ELR (cell line): Measurements from ENCODE around the gene LMOD1.
"Not testable (repeated sequence)": the region's sequence is repeated elsewhere in the genome, so short reads cannot be mapped to it uniquely, and the experiment has no call there.

Experiments
- DNase-seq: peaks from one replicate; pipeline ENCODE4 v3.0.0-alpha.2; 2015; ENCODE audit warnings: low read depth

LMOD1 gene

DNA sequence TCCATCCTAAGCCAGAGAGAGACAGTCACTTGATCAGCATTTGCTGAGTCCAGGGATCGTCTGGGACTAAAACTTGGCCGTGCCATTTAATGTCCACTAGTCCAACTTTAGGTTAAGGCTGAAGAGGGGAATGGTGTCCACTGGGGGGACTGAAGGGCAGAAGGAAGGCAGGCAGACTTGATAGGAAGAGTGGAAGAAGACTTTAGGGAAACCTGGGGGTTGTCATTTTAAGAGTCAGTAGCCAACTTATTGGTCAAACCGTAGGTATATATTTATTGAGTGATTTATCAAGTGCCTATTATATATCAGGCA, 1.3 kb upstream of the LMOD1 start:
- peak; percentile 43 for DNase-seq

DNA sequence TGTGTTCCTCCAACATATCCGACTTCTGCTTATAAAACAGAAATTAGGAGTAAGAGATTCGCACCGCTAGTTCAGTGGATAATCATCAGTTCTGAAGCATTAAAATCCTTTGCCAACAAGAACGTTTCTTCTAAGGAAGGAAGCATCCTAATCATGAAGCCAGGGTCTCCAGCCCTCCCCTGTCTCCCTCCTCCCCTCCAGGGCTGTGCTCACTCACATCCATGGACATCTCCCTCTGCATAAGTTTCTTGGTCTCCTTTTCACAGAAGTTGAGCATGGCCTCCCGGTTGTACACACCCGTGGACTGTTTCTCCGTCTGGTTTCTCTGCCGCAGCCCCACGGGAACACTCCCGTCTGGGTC, 505 bp downstream of the LMOD1 start:
- DNase-seq = no peak

DNA sequence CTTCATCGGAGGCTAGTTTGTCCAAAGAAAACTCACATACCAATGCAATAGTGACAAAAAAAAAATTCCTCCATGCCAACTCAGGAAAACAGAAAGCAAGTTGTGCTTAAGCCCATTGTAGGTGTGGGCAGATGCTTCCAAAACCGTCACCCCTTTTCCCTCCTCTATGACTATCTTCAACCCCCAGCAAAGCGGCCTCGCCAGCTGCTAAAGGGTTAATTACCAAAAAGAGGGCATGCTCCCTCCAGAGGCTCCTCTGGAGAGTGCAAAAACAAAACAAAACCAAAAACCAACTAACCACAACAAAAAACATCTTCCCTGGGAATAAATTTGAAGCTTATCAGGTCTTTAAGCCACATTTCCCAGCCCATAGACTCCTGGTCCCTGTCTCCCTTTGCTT, 1.2 kb downstream of the LMOD1 start:
- DNase-seq = peak; percentile 23

DNA sequence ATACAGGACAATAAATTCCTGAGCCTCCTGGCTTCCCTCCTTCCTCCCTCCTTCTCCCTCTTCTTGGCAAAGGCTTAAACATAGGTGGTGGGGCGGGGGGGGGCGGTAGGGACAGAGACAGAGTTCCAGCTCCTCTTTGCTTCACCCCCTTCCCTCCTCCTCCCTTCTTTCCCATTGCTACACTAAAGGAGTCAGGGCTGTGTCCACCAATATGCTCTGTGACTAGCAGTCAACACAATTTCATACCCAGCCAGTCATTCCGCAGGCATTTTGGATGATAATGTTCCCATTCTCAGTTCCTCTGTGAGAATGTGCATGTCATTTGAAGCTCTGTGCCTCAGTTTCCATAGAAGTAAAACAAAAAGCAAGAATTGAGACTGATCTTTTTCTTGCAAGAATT, 1.7 kb downstream of the LMOD1 start:
- DNase-seq = no peak

DNA sequence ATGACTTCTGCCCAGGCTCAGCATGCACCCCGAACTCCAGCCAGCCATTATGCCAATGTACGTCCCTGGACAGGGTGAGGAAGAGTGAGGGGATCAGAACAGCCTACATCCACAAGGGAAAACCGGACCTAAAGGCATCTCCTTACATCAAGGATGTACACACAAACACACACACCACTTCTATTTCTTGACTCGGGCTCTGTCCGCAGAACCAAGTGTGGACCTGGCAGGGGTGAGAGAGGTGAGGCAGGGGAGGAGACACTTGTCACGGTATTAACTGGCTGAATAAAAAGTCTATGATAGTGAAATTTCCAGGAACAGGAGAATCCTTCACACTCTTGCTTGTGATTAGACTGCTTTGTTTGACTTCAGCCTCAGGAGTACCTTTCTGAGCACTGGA, 2.3 kb downstream of the LMOD1 start:
- DNase-seq = no peak

DNA sequence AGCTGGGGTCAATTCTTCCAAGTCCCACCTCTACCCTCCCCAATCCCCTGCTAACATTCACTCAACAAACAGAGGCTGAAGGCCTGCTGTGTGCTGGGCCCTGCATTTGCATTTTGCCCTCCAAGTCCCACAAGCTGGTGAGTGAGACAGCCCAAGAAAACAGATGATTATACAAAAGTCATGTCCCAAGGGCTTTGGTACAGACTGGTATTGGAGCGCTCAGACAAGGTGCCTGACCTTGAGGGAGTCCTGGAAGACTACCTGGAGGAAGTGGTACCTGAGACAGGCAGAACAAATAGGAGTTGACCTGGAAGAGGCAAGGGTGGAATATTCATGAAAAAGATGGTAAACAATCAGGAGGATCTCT, 4.2 kb downstream of the LMOD1 start:
- no peak for DNase-seq

DNA sequence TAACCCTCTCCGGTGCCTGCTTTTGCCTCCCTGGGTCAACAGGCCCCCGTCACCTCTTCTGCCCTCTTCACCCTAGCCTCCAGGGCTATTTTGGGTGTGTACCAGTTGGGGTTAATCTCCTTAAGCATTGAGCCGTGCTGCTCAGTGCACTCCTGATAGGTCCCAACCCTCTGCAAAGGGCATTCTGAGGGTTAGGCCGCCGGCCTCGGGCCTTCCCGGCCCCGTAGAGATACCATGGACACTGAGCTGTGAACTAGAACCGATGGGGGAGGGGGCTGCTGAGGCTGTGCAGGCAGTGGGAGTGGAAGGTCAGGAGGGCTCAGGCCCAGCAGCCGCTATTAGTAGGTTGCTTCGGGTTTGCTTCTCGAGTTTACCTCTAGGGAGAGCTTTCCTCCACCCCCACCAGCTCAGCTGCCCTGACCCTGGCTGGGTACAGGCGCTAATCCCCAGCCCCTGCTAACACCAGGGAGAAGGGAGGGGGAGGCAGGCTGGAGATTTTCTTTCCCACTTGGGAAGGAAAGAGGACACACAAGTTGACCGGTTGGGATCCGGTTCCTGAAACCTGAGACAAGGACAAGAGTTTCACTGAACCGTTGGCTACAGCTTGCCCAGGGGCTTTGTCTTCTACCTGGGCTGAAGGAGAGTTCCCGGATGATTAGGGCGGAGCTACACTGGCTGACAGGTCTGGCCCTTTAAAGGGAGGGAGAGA, 4.8 kb downstream of the LMOD1 start:
- no peak for DNase-seq

DNA sequence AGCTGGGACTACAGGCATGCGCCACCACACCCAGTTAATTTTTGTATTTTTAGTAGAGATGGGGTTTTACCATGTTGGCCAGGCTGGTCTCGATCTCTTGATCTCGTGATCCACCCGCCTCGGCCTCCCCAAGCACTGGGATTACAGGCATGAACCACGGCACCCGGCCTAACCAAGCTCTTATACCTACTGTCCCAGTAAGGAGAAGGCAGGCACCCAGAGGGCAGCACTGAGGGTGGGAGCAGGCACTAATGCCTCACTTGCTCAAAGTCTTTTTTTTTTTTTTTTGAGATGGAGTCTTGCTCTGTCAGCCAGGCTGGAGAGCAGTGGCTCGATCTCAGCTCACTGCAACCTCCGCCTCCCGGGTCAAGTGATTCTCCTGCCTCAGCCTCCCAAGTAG, 6.0 kb downstream of the LMOD1 start:
- not testable (repeated sequence) for DNase-seq

DNA sequence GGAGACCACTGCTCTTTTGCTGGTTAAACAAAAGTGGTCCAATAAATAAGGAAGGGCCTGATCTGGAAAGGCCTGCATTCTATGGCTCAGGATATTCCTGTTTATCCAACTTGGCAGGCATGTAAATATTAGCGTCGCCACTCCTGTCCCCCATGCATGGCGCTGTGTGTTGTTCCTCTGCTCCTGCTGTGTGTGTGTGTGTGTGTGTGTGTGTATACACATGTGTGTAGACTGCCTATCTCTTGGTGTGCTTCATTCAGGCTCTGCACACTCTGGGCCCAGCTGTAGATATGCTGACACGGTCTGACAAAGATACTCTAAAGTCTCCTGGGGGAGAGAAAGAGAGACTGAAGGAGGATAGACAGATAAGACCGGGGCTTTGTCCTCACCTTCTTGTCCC, 6.8 kb downstream of the LMOD1 start:
- DNase-seq = no peak

DNA sequence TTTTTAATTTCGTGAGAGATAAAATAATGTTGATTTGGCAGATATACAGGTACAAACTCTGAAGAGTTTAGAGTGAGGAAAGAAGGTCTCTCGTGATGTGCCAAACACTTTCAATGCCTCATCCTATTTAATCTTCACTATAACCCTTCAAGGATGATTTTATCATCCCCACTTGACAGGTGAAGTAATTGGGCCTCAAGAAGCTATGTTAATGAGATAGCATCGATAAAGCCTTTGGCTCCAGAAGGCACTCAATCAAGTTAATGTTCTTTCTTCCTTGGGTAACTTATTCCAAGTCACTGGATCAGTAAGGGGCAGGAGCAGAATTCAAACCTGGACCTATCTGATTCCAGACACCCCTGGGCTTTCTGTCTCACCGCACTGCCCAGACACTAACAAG, 7.2 kb downstream of the LMOD1 start:
- no peak for DNase-seq

DNA sequence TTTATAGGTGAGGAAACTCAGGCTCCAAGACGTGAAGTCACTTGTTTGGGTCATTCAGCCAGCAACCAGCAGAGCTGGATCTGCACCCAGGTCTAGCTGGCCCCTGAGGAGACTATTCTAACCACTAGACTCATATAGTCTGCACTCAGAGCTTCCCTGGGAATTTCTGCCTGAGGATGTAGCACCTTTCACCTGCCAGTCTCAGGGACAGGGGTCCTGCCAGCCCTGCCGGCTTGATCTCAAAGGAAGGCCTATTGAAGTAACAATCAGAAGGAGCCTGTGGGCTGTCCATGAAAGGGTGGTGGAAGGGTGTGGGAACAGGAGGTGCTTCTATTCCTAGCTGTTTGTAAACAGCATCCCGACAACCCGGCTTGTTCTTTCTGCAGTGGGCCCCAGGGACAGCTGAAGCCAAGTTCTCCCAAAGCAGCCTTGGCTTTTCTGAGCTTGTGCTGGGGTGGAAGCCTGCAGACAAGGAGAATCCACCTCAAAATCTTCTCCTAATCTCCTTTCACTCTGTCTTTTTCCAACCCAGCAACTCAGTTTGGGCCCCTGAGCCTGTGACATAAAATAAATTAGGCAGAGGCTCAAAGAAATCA, 7.8 kb downstream of the LMOD1 start:
- DNase-seq = no peak

DNA sequence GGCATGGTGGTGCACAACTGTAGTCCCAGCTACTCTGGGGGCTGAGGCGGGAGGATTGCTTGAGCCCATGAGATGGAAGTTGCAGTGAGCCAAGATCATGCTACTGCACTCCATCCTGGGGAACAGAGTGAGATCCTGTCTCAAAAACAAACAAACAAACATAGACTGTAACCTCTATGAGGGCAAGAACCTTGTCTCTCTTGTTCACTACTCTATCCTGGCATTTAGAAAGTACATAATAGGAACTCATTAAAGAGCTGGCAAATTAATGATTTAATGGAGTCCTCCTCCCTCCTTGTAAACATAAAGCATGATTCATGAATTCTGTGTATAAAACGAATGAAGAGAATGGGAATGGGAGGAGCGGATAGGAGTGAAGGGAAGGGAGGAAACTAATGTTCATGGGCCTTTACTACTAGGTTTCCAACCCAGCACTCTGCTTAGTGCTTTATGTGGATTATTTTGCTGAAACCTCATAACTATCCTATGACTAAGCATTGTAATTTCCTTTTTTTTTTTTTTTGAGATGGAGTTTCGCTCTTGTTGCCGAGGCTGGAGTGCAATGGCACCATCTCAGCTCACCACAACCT, 8.6 kb downstream of the LMOD1 start:
- DNase-seq = peak; percentile 88

DNA sequence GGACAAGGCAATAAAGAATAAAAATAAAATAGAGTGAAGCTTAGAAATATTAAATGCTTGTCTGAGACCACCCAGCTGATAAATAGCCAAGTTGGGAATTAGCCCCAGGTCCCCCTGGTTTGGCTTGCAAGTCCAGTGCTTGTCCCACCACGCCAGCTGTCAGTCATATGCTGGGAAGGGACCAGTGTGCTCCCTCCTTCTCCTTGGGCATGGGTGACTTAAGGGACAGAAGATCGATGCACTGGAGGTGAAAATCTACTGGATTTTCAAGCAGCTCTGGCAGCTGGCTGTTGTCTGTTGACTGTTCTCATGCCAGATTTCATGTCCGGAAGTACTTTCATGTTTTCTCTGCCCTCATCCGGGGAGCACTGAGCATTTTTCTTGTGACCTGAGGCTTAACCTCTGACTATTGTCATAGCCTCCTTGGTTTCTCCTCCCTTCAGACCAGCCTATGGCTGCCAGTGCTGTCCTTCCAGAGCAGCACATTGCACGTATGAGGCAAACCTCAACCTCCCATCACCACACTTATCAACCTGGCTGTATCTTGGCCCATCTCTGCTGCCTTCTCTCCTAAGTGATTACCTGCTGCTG, 12.4 kb downstream of the LMOD1 start:
- peak; percentile 49 for DNase-seq

DNA sequence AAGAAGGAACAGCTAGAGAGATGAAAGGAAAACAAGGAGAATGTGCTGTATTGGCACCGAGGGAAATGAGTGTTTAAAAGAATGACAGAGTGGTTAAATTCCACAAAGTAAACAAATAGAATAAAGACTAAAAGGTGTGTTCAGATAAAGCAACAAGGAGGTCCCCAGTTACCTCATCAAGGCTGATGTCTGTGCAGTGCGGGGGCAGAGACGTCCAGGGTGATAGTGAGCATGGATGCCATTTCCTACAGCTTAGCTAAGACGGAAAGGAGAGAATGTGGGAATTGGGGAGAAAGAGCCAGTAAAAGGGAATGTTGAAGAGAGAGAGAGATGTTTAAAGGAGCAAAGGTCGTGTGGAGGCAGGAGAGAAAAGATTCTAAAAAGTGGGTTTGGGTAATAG, 15.5 kb downstream of the LMOD1 start:
- DNase-seq = no peak

DNA sequence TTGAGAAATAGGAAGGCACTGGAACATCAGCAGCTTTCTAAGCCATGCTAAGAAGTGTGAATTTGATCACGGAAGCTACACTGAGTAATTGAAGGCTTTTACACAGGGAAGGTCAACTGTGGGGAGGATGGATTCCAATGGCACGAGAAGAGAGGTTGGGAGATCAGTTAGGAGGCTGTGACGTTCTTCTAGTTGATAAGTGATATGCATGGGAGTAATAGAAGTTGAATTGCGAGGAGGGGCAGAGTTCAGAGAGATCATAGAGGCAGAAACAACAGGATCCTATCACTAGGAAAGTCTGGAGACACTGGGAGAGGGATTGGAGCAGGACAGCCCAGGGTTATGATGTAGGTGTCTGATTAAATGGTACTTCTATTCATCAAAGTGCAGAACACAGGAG, 16.2 kb downstream of the LMOD1 start:
- no peak for DNase-seq

DNA sequence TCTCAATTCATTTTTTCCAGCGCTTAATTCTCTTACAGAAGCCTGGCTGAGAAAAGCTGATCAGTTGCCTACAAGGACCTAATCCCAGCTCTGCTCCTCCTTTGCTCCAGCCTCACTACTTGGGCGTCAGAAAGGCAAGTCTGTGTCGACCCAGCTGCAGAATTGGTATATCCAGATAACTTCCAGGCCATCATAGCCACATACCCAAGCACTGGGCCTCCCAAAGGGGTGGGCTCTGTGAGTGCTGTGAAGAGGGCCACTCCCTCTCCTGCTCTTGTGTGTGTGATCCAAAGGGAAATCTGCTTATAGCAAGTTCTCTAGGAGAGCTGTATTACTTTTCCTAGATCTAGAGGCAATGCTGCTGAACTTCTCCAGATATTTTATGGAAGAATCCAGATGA, 18.1 kb downstream of the LMOD1 start:
- no peak for DNase-seq

DNA sequence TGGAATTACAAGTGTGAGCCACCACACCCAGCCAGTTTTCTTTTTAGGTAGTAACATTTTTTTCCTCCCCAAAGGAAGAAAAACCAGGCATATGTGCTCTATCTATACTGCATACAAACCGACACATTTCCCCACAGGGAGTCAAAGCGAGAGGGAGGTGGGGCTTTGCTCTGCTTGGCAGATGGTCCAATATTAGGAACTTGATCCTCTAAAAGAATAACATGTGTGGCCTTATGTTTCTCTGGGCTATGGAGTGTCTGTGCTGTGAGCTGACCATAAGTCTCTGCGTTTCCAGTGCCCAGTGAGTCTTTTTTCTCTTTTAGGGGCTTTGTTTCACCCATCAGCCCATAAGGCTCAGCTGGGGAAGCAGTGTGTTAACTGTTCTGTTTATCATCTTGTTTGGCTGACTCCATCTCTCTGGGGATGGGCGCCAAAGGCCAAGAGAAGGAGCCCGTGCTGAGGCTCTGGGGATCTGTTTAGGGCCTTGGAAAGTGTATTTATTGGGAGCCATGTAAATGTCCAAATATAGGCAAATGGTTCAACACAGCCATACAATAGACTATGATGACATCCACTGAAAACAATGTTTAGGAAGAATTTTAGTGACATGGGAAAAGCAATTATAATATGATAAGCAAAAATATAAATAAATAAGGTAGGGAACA, 20.2 kb downstream of the LMOD1 start:
- DNase-seq = no peak

DNA sequence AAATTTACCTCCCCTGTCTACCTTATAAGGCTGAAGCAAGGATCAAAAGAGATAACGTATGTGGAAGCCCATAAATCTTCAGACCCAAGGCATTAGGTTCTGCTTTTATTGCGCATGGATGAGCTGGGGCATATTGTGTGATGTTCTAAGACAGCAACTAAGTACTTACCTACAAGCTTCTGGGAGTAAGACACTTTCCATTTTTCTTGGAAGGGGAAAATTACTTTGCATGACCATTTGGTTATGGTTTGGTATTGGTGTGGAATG, 21.1 kb downstream of the LMOD1 start:
- DNase-seq = no peak

DNA sequence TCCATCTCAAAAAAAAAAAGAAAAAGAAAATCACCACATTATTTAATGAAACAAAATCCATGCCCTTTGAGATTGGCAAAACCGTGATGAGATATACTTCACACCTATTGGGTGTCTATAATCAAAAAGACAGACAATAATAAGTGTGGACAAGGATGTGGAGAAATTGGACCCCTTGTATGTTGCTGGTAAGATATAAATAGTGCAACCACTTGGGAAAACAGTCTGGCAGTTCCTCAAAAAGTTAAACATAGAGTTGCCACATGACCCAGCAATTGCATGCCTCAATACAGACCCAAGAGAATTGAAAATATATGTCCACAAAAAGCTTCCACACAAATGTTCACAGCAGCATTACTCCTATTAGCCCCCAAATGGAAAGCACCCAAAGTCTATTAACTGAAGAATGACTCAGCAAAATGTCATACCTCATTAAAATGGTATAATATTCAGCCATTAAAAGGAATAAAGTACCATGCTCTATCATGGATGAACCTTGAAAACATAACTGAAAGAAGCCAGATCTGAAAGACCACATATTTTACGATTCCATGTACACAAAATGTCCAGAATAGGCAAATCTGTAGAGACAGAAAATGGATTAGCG, 24.3 kb downstream of the LMOD1 start:
- no peak for DNase-seq

DNA sequence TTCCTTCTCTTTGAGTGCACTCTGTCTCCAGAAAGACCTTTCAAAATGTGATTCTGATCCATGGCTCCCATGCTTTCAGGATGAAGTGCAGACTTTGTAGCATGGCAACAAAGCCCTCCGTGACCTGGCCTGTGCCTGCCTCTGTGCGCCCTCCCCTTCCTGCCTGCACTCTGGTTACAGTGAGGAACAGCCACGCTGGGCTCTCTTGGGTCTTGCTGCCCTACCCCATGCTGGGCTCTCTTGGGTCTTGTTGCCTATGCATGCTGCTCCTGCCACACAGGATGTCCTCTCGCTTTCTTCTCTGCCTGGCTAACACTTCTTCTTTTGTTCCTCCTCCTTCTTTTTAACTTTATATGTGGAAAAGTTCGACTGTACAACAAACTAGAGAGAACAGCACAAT, 28.0 kb downstream of the LMOD1 start:
- DNase-seq = no peak

DNA sequence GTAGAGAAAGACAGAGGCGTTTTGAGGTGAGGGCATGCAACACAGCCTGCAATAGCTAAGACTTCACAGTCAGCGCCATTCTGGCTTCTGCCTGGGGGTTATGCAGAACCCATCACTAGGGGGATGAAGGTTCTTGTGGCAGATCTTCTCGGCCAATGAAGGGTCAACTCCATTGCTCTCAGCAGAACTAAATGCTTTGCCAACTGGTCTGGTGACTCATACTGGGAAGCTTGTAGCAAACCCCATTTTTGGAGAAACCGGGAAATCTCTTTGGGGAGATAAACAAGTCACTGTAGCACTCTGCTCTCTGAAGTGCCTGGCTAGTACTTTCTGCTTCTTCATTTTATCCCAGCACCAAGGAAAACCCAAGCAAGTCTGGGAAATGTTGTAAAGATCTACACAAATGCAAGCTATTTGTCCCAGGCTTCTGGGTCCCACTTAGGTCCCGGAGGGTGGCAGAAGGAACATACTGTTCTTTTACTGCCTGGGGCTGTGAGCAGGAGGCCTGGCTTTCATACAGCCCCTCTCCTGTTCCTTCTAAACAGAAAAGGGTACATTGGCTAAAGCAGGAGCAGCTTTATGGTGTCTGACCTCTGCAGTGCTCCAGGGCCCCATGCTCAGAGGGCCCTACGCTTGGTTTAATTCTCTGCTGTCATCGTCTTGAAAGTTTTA, 28.9 kb downstream of the LMOD1 start:
- DNase-seq = peak; percentile 76

DNA sequence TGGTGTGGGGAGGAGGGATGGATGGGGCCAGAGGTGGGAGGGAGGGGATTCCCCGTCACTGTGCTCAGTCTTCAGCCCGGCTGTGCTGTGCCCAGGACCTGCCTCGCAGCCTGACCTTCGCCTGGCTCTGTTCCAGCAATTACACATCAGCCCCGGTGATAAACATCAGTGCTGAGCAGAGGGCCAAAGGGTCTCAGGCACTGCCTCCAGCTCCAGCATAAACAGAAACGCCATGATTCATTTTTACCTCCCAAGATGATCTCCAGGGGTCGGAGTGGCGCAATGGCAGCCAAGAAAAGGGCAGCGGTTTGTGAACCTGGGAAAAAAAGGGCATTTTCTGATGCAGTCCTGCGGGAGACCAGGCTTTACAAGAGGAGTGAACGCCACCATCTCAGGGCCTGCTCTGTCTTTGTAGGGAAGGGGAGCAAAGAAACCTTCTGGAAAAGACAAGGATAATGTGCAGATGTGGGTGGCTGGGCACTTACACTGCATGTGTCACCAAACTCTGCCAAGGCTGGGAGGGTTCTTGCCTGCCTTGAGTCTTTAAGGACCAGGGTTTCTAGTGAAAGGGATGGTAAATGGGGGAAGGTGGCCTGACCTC, 29.6 kb downstream of the LMOD1 start:
- peak; percentile 97 for DNase-seq
